Measurements from ENCODE around the gene CLCN6.
A peak's percentile ranks its signal among the peaks of the same experiment; 100 is the strongest.

CLCN6 gene

GRCh38 chr1:11862890-11863289, 56.9 kb downstream of the CLCN6 start:
- H3K27ac ChIP-seq: no peak overlapping the region
- POLR2A ChIA-PET (ENCODE audit: low non-redundant PET): no interaction called here
- CTCF ChIA-PET: interaction anchor here (0.7 kb wide), 1 partner anchor 17 kb away, joined by 4 read pairs; no protein-coding TSS in a partner anchor
- TF ChIP-seq, protein P1, sequence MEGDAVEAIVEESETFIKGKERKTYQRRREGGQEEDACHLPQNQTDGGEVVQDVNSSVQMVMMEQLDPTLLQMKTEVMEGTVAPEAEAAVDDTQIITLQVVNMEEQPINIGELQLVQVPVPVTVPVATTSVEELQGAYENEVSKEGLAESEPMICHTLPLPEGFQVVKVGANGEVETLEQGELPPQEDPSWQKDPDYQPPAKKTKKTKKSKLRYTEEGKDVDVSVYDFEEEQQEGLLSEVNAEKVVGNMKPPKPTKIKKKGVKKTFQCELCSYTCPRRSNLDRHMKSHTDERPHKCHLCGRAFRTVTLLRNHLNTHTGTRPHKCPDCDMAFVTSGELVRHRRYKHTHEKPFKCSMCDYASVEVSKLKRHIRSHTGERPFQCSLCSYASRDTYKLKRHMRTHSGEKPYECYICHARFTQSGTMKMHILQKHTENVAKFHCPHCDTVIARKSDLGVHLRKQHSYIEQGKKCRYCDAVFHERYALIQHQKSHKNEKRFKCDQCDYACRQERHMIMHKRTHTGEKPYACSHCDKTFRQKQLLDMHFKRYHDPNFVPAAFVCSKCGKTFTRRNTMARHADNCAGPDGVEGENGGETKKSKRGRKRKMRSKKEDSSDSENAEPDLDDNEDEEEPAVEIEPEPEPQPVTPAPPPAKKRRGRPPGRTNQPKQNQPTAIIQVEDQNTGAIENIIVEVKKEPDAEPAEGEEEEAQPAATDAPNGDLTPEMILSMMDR (conservative IDR thresholded peaks at IDR 0.05; ENCODE audit: low read depth): no peak
- peak; percentile 54 for DNase-seq (ENCODE audit: low spot score)

- no peak overlapping the region for H3K27ac ChIP-seq
- TF ChIP-seq, protein P1 (conservative IDR thresholded peaks at IDR 0.05; ENCODE audit: low read depth): no peak
- ChIA-PET CTCF (interaction anchor here (0.6 kb wide), 1 partner anchor 22 kb away, joined by 3 read pairs; no protein-coding TSS in a partner anchor), POLR2A (ENCODE audit: low non-redundant PET) (no interaction called here)
- DNase-seq (ENCODE audit: low spot score): no peak
These were observed 62.5 kb downstream of the CLCN6 start for GRCh38 chr1:11868331-11868980.

GRCh38 chr1:11869104-11869503, 63.1 kb downstream of the CLCN6 start:
- no peak overlapping the region for H3K27ac ChIP-seq
- TF ChIP-seq, protein P1 (conservative IDR thresholded peaks at IDR 0.05; ENCODE audit: low read depth): no peak
- no peak for DNase-seq (ENCODE audit: low spot score)
- ChIA-PET CTCF (interaction anchor here (0.6 kb wide), 1 partner anchor 22 kb away, joined by 3 read pairs; no protein-coding TSS in a partner anchor), POLR2A (ENCODE audit: low non-redundant PET) (no interaction called here)

GRCh38 chr1:11869650-11870207, 63.7 kb downstream of the CLCN6 start:
- ChIA-PET POLR2A (ENCODE audit: low non-redundant PET) (no interaction called here), CTCF (interaction anchor here (0.7 to 0.8 kb wide), 2 partner anchors 25 to 38 kb away, joined by 3 read pairs; no protein-coding TSS in a partner anchor)
- DNase-seq (ENCODE audit: low spot score): no peak
- H3K27ac ChIP-seq: no peak overlapping the region
- TF ChIP-seq, protein P1 (conservative IDR thresholded peaks at IDR 0.05; ENCODE audit: low read depth): no peak

DNA sequence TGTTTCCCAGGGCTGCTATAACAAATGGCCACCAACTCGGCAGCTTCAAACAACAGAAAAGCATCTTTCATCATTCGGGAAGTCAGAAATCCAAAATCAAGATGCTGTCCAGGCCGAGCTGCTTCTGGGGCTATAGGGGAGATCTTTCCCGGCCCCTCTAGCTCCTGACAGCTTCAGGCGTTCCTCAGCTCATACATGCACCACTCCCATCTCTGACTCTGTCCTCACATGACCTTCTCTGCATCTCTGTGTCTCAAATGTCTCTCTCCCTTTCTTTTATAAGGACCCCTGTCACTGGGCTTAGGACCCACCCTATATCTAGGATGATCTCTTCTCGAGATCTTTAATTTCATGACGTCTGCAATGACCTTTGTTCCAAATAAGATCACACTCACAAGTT, 66.6 kb downstream of the CLCN6 start:
- ChIA-PET CTCF (interaction anchor here (0.6 kb wide), 1 partner anchor 12 kb away, joined by 5 read pairs; no protein-coding TSS in a partner anchor), POLR2A (ENCODE audit: low non-redundant PET) (no interaction called here)
- TF ChIP-seq, protein P1 (conservative IDR thresholded peaks at IDR 0.05; ENCODE audit: low read depth): no peak
- H3K27ac ChIP-seq: no peak overlapping the region
- no peak for DNase-seq (ENCODE audit: low spot score)

GRCh38 chr1:11873395-11874257, 67.6 kb downstream of the CLCN6 start:
- POLR2A ChIA-PET (ENCODE audit: low non-redundant PET): no interaction called here
- TF ChIP-seq, protein P1 (conservative IDR thresholded peaks at IDR 0.05; ENCODE audit: low read depth): no peak
- H3K27ac ChIP-seq: no peak overlapping the region
- CTCF ChIA-PET: interaction anchor here (0.6 kb wide), 2 partner anchors 13 to 27 kb away, joined by 3 to 5 read pairs; no protein-coding TSS in a partner anchor
- DNase-seq (ENCODE audit: low spot score): no peak

Data from RWPE1 (cell line).